GM12892 (cell line): Measurements from ENCODE around the gene RIC3.
A peak's percentile ranks its signal among the peaks of the same experiment; 100 is the strongest.

ENCODE experiments used
- DNase-seq: peaks from one replicate; pipeline ENCODE4 v3.0.0; 2011; ENCODE audit not compliant: insufficient read length
- FAIRE-seq: peaks from 2 replicates; lab custom pipeline; 2011; peaks lifted over from hg19 to GRCh38; lab: Jason Lieb, UNC
- POLR2A ChIP-seq: IDR thresholded peaks from 2 replicates; pipeline ENCODE4 v1.6.1; 2011; ENCODE audit warnings: low read depth, low read length, control low read depth
- POLR2AphosphoS5 ChIP-seq: IDR thresholded peaks from 2 replicates; pipeline ENCODE4 v1.6.1; 2011; ENCODE audit warnings: low read depth, low read length, control low read depth
- TAF1 ChIP-seq: IDR thresholded peaks from 2 replicates; pipeline ENCODE4 v1.6.1; 2011; ENCODE audit warnings: low read depth, mild to moderate bottlenecking, control low read depth, low read length, borderline replicate concordance

The RIC3 gene

GRCh38 chr11:8093931-8094575 lies 74.8 kb downstream of the RIC3 start:
- DNase-seq (no peak), FAIRE-seq (no peak)
- TF ChIP-seq TAF1 (no peak), POLR2A (no peak), POLR2AphosphoS5 (no peak)

- no peak for TF ChIP-seq POLR2A
- no peak for TF ChIP-seq TAF1
- TF ChIP-seq POLR2AphosphoS5 = no peak
- FAIRE-seq = peak; percentile 70
- DNase-seq = peak; percentile 56
Measured at GRCh38 chr11:8092587-8093424, 76.0 kb downstream of the RIC3 start.

- DNase-seq (no peak), FAIRE-seq (no peak)
- TF ChIP-seq POLR2A (no peak), POLR2AphosphoS5 (no peak), TAF1 (no peak)
Measured at GRCh38 chr11:8091721-8092120, 77.1 kb downstream of the RIC3 start.

GRCh38 chr11:8090756-8091155 lies 78.1 kb downstream of the RIC3 start:
- no peak for DNase-seq
- no peak for FAIRE-seq
- no peak for TF ChIP-seq TAF1
- no peak for TF ChIP-seq POLR2AphosphoS5
- no peak for TF ChIP-seq POLR2A

GRCh38 chr11:8089791-8090510 lies 78.9 kb downstream of the RIC3 start:
- no peak for DNase-seq
- no peak for TF ChIP-seq TAF1
- TF ChIP-seq POLR2AphosphoS5 = no peak
- no peak for TF ChIP-seq POLR2A
- no peak for FAIRE-seq

GRCh38 chr11:8087756-8088155 lies 81.1 kb downstream of the RIC3 start:
- no peak for TF ChIP-seq POLR2A
- TF ChIP-seq POLR2AphosphoS5 = no peak
- TF ChIP-seq TAF1 = no peak
- DNase-seq (no peak), FAIRE-seq (no peak)

GRCh38 chr11:8087185-8087584 lies 81.6 kb downstream of the RIC3 start:
- TF ChIP-seq POLR2AphosphoS5 = no peak
- no peak for TF ChIP-seq POLR2A
- no peak for TF ChIP-seq TAF1
- DNase-seq (no peak), FAIRE-seq (peak; percentile 83)

GRCh38 chr11:8086571-8086970 lies 82.3 kb downstream of the RIC3 start:
- no peak for DNase-seq
- no peak for TF ChIP-seq TAF1
- no peak for TF ChIP-seq POLR2AphosphoS5
- no peak for TF ChIP-seq POLR2A
- FAIRE-seq = no peak

- DNase-seq (no peak), FAIRE-seq (no peak)
- TF ChIP-seq TAF1 (no peak), POLR2AphosphoS5 (no peak), POLR2A (no peak)
Measured at GRCh38 chr11:8086001-8086479, 82.8 kb downstream of the RIC3 start.

- DNase-seq = no peak
- no peak for FAIRE-seq
Measured at GRCh38 chr11:8085011-8085645, 83.7 kb downstream of the RIC3 start.

GRCh38 chr11:8084352-8084751 lies 84.5 kb downstream of the RIC3 start:
- no peak for TF ChIP-seq POLR2AphosphoS5
- FAIRE-seq (no peak), DNase-seq (no peak)

More at GRCh38 chr11:8085011-8085645, 83.7 kb downstream of the RIC3 start:
- no peak for TF ChIP-seq POLR2AphosphoS5
- TF ChIP-seq POLR2A = no peak
- no peak for TF ChIP-seq TAF1

GRCh38 chr11:8083871-8084281 lies 84.9 kb downstream of the RIC3 start:
- no peak for TF ChIP-seq POLR2A
- TF ChIP-seq POLR2AphosphoS5 = no peak
- no peak for TF ChIP-seq TAF1
- DNase-seq = no peak
- no peak for FAIRE-seq

GRCh38 chr11:8083088-8083395 lies 85.8 kb downstream of the RIC3 start:
- no peak for TF ChIP-seq POLR2AphosphoS5
- TF ChIP-seq TAF1 = no peak
- no peak for TF ChIP-seq POLR2A
- DNase-seq (no peak), FAIRE-seq (no peak)
